ENCODE measurements around the gene MED31.

DNA sequence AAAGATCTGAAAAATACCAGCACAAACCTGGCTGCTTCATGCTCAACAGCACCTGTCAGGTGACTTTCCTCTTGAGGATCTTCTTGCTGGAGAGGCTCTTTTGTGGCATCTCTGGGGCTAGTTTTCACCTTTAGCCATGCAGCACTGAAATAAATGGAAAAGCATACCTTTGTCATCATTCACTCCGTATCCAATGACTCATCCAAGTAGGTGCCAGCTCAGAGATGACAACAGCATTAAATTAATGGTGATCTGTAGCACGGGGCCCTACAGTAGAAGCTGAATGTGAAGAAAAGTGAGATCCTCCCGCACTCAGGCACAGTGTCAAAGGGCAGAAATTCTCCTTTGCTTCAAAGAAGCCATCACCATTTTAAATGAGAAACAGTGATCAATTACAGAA is 43.1 kb downstream of the MED31 start:
- TF ChIP-seq POLR2AphosphoS5 (IDR thresholded peaks at IDR 0.05; ENCODE audit: low read depth) (no peak), EZH2 (IDR thresholded peaks at IDR 0.05; ENCODE audit: low read depth, unreplicated experiment) (no peak), EZH2phosphoT487 (IDR thresholded peaks at IDR 0.05; ENCODE audit: unreplicated experiment) (no peak), JUNB (IDR thresholded peaks at IDR 0.05; ENCODE audit: unreplicated experiment) (no peak), NANOG (IDR thresholded peaks at IDR 0.05; ENCODE audit: borderline replicate concordance) (no peak), CREB1 (CRISPR knock-in tag; IDR thresholded peaks at IDR 0.05; ENCODE audit: low read depth) (no peak), STAT1 (IDR thresholded peaks at IDR 0.05; ENCODE audit: unreplicated experiment) (no peak)
- TF ChIP-seq, protein P1, sequence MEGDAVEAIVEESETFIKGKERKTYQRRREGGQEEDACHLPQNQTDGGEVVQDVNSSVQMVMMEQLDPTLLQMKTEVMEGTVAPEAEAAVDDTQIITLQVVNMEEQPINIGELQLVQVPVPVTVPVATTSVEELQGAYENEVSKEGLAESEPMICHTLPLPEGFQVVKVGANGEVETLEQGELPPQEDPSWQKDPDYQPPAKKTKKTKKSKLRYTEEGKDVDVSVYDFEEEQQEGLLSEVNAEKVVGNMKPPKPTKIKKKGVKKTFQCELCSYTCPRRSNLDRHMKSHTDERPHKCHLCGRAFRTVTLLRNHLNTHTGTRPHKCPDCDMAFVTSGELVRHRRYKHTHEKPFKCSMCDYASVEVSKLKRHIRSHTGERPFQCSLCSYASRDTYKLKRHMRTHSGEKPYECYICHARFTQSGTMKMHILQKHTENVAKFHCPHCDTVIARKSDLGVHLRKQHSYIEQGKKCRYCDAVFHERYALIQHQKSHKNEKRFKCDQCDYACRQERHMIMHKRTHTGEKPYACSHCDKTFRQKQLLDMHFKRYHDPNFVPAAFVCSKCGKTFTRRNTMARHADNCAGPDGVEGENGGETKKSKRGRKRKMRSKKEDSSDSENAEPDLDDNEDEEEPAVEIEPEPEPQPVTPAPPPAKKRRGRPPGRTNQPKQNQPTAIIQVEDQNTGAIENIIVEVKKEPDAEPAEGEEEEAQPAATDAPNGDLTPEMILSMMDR (conservative IDR thresholded peaks at IDR 0.05; ENCODE audit: low read depth in 2 of 2), result no peak
- TF ChIP-seq, protein P2, sequence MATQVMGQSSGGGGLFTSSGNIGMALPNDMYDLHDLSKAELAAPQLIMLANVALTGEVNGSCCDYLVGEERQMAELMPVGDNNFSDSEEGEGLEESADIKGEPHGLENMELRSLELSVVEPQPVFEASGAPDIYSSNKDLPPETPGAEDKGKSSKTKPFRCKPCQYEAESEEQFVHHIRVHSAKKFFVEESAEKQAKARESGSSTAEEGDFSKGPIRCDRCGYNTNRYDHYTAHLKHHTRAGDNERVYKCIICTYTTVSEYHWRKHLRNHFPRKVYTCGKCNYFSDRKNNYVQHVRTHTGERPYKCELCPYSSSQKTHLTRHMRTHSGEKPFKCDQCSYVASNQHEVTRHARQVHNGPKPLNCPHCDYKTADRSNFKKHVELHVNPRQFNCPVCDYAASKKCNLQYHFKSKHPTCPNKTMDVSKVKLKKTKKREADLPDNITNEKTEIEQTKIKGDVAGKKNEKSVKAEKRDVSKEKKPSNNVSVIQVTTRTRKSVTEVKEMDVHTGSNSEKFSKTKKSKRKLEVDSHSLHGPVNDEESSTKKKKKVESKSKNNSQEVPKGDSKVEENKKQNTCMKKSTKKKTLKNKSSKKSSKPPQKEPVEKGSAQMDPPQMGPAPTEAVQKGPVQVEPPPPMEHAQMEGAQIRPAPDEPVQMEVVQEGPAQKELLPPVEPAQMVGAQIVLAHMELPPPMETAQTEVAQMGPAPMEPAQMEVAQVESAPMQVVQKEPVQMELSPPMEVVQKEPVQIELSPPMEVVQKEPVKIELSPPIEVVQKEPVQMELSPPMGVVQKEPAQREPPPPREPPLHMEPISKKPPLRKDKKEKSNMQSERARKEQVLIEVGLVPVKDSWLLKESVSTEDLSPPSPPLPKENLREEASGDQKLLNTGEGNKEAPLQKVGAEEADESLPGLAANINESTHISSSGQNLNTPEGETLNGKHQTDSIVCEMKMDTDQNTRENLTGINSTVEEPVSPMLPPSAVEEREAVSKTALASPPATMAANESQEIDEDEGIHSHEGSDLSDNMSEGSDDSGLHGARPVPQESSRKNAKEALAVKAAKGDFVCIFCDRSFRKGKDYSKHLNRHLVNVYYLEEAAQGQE (IDR thresholded peaks at IDR 0.05; ENCODE audit: unreplicated experiment), result no peak
